NCI-H1417 treated with DMSO at 0.1 percent for 48 hours (cell line): Measurements from ENCODE around the gene S100Z.
A peak's percentile ranks its signal among the peaks of the same experiment; 100 is the strongest.
"Not testable (repeated sequence)": the region's sequence is repeated elsewhere in the genome, so short reads cannot be mapped to it uniquely, and the experiment has no call there.

Experiments used
- DNase-seq: peaks from one replicate; lab custom pipeline; 2025; lab: John Stamatoyannopoulos, UW

S100Z gene

DNA sequence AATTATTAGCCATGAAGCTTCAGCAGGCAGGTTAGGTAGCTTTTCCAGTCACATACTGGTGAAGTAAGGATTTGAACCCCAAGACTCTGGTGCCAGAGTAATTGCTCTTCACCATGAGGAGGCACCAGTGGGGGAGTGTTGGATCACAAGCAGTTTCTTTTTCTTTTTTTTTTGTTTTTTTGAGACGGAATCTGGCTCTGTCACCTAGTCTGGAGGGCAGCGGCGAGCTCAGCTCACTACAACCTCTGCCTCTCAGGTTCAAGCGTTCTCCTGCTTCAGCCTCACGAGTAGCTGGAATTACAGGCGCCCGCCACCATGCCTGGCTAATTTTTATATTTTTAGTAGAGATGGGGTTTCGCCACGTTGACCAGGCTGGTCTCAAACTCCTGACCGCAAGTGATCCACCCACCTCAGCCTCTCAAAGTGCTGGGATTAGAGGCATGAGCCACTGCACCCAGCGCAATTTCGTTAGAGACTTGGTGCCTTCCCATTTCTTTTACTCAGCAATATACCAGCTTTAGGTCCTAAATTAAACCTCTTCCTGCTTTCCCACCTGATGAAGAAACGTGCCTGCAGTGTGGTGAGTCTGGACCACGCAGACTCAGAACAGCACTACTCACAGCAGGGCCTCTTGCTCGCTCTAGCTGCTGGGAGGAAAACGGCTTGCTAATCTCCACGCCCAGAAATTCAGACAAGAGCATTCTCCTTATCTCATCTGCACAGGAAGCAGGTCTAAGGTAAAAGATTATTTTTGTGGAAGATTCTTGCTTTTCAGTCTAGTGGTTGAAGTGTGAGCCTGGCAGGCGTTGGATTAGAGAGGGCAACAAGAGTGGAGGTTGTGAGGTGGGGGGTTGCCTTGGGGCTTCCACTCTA lies at the start of gene S100Z:
Gene S100Z (plus strand): TSS at position 596 of the 873 bp plus-strand sequence. CDS start 25,346 bp downstream, outside the sequence.
- no peak for DNase-seq

DNA sequence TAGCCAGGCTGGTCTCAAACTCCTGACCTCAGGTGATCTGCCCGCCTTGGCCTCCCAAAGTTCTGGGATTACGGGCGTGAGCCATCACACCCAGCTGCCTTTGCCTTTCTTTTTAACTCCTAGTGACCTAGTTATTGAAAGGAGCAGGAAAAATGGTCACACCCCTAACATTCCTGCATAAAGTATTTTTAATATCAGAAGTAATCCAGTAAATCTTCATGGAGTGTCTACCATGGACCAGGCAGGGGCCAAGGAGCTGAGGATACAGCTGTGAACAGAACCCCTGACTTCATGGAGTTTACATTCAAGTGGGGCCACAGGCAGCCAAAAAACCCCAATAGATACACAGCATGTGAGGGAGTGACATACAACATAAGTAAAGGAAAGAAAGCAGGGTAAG lies 49.2 kb upstream of the S100Z start:
- no peak for DNase-seq

DNA sequence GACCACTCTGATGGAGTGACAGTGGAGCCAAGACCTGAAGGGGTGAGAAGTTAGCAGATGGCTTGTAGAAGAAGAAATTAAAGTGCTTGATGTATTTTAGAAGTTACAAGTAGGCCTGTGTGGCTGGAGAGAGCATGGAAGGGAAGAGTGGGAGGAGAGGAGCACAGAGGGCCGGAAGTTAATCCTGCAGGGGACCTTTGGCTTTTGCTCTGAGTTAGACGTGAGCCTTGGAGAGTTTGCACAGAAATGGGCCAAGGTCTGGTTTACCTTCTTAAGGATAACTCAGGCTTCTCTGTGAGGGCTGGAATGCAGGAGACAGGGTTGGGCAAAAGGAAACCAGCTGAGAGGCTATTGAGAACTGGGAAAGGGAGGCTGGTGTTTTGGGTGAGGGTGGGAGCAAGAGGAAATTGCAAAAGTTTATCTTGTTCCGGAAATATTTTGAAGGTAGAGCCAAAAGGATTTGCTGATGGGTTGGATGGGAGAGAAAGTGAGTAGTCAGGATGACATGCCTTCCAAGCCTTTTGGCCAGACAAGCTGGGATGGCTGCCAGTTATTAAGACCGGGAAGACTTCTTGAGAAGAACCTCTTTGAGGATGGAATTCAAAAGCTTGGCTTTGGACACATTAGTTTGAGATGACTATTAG lies 48.5 kb upstream of the S100Z start:
- no peak for DNase-seq

DNA sequence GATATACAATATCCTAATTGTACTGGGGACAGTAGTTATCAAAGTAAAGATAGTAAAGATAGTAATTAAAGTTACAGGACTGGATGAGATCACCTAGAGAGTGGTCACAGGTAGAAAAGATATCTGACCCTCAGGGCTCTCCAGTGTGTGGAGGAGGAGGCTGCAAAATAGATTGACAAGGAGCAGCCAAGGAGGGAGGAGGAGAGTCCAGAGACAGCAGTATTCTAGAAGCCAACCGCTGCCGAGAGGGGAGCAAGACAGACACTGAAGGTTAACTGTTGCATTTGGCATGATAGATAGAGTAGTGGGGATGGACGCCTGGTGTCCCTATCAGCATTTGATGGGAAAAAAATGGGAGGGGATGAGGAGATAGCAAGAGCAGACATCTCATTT lies 48.0 kb upstream of the S100Z start:
- no peak for DNase-seq

DNA sequence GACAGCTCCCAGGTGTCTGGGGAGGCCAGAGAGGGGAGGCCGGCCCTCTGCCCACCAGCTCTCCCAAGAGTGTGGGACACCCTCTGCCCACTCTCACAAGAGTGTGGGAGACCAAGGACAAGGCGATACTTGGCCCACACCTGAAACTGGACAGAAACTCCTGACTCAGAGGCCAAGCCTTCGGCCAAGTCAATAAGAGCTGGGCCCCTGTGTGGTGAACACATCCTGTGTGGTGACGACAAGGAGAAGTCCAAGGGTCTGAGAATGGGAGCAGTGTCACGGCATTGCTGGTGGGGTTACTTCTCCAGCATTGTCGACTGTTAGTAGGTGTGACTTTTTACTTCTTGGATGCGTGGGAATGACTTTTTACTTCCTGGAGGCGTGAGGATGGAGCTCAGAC lies 45.5 kb upstream of the S100Z start:
- no peak for DNase-seq

DNA sequence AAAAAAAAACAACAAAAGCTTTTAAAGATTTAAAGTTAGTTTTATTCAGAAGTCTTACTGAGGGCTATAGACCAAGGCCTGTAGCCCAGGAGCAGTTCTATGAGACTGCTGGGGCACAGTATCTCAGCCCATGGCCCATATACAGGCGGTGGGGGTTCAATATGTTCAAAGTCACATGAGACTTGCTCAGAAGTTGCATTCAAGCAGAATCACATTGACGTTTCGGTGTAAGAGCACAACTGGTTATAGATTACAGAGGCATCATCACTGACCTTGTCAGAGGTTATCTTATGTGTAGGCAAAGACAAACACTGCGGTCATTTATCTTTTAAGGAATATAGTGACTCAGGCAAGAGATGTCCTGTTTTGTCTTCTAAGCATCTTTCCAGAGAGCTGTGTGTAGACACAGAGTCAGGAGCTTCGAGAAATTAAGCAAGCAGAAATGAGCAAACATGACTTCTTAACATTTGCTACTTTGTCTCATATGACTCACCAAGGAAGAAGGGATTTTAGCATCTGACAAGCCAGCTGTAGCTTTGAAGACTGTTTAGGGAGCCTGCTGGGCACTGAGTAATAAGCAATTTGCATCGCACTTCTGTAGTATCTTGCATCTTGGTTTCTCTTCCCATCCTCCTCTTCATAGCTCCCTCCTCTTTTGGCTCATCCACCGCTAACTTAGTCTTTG lies 43.9 kb upstream of the S100Z start:
- DNase-seq: no peak

DNA sequence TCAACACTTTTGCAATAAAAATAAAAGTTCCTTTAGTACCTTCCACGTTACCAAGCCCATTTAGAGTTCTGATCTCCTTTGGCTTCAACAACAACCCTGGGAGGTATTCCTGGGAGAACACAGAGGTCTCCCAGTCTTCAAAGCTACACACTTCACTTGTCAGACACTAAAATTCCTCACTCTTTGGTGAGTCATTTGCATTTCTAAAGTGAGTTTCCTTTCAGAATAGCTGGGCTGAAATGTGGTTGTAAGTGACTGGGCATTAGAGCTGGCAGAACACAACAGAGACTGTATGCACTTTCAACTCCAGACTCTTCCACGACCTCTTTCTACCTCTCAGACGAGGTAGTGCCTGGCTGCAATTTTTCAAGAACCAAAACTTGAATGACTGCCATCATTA lies 42.5 kb upstream of the S100Z start:
- DNase-seq: no peak

DNA sequence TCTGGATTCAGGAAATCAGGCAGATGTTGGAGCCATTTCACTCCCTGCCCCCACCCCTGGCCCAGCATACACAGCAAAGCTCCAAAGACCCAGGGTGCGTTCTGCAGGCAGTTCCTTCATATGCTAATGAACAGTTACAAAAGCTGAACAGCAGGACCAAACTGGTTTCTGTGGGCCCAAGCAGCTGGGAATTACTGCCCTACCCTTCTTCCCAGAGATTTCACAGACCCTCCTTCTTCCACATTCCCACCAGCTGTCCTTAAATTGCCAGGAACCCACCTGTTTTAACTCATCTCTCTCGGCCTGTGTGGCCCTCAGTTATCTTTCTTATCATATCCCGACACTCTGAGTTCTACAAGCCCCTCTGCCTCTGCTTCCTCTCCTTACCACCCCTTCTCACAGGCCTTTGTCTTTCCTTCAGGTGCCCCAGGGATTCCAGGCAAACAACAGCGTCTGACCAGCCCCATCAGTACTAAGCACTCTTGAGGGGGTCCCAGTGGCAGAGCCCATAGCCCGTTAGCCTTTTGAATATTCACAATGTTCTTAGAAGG lies 41.6 kb upstream of the S100Z start:
- DNase-seq: no peak

DNA sequence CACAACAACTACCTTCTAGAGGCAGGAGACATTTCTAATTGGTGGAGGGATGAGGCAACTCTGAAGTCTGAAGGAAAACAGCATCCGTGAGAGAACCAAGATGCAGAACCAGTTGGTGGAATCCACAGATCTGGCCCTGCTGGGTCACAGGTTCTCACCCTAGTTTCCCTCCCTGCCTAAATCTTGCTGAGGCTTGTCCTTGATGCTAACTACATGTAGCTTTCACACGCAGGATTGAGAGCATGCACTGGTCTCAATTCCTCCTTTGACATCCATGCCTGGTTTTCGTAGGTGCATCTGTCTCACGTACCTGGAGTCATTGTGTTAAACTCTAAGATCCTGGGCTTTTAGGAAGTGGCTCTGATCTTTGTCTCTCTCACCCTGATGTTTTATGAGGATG lies 40.7 kb upstream of the S100Z start:
- no peak for DNase-seq

DNA sequence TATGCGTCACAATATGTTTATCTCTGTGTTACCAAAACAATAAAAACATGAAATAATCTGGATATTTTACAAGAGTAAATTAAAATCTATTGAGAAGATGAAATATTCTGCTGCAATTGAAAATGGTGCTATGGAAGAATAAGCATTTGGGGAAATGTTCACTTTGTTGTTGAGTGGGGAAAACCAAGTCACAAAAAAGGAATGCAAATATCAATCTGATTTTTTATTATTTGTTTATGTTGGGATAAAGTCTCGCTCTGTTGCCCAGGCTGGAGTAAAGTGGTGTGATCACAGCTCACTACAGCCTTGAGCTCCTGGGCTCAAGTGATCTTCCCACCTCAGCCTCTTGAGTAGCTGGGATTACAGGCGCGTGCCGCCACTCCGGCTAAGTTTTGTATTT lies 39.6 kb upstream of the S100Z start:
- DNase-seq: no peak

DNA sequence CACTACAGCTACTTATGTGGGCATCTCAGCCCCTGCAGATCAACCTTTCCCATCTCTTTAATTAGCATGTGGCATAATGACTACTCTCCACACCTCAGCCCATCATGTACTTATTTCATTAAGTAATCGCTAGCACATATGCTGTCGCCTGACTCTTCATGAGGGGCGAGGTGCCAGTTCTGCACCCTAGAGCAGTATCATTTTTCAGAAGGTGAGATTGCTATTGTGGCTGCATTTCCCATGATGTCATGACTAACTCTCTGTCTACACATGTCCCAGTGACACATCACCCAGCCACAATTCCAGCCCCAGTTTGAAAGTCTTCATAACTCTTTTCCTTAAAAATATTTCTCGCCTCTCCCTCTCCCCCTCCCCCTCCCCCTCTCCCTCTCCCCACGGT lies 38.6 kb upstream of the S100Z start:
- DNase-seq: no peak

DNA sequence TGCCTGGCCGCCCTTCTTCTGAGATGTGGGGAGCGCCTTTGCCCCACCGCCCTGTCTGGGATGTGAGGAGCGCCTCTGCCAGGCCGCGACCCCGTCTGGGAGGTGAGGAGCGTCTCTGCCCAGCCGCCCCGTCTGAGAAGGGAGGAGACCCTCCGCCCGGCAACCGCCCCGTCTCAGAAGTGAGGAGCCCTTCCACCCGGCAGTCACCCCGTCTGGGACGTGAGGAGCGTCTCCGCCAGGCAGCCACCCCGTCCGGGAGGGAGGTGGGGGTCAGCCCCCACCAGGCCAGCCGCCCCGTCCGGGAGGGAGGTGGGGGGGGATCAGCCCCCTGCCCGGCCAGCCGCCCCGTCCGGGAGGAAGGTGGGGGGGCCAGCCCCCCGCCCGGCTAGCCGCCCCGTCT lies 37.6 kb upstream of the S100Z start:
- DNase-seq: not testable (repeated sequence)

DNA sequence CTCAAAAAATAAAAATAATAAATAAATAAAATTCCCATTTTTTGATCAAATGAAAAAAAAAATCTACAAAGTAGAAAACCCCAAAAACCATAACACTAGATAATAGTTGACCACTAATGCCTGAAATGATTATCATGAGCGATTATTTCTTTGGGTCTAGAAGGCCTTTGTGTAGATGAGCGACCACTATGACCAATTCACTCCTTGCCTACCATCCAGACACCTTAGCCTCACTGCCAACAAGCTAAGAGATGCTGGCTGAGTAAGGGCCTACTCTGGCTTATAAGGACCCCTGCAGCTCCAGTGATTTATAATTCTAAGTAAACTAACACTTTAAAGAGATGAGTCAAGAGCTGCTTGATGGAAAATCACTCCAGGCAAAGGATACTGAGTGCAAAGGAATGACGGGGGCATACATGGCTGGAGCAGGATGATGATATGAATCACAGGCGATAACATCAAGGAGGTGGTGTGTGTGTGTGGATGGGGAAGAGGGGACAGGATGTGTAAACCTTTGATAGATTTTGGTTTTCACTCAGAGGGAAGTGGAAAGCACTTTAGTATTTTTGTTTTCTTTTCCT lies 35.7 kb upstream of the S100Z start:
- no peak for DNase-seq

DNA sequence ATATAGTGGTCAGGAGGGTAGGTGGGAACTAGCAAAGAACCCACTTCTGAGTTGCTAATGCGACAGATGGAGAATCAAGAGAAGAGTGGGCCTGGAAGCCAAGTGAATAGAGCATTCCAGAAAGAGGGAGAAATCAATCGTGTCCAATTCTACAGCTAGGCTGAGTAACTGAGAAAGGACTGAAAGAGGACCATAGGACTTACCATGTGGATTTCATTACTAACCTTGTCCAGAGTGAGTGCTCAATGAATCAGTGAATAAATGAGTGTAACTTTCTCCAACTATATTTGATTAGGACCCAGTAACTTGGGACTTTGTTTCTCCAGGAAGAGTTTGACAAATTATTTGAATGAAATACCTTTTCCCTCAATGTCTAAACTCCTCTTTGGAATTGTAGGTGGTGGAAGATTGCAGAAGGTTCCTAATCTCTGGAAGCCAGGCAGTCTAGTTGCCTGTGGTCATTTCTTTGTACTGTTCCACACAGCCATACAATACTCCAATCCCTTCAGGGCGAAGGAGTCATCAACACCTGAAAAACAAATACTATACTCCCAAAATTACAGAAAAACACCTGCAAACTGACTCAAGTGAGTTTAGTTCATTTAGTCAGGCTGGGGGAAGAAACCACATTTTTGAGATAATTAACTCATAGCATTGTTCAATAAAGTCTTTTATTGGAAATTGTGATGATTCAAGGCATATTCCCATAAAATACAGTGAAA lies 33.5 kb upstream of the S100Z start:
- no peak for DNase-seq

DNA sequence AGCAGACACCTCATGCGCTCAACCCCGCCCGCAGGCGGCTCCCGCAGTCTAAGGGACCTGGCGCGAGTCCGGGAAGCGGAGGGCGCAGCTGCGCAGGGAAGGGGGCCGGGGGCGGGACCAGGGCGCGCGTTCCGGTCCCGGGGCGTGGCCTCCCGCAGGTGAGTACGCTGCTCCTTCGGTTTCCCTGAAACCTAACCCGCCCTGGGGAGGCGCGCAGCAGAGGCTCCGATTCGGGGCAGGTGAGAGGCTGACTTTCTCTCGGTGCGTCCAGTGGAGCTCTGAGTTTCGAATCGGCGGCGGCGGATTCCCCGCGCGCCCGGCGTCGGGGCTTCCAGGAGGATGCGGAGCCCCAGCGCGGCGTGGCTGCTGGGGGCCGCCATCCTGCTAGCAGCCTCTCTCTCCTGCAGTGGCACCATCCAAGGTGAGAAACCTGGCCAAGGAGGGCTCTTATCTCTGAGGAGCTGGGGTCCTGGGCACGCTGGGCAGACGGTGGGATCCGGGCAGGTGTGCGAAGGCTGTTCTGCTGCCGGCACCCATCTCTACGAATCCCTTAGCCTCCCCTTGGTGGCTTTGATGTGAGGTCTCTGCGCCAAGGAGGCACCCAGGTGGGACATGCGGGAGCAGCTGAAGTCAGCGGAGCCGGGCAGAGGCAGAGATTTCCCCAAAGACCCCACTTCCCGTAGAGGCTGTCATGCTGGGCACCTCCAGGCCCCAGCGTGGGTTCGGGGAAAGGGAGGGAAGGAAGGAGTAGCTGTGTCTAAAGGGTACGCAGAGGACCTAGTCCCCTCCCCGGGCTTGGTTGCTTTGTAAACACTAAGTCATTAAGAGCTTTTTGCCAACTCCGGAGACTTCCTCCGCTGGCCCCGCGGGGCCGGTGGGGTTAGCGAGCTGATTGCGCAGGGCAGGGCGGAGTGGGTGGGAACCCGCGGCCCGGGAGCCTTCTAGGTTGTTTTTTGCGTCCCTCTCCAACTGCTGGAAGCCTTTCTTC lies 30.7 kb upstream of the S100Z start, which contains the start of gene F2RL1:
Gene F2RL1 (plus strand): TSS at position 187 of the 988 bp plus-strand sequence. CDS start 153 bp downstream, at position 340.
- peak; percentile 4 for DNase-seq

DNA sequence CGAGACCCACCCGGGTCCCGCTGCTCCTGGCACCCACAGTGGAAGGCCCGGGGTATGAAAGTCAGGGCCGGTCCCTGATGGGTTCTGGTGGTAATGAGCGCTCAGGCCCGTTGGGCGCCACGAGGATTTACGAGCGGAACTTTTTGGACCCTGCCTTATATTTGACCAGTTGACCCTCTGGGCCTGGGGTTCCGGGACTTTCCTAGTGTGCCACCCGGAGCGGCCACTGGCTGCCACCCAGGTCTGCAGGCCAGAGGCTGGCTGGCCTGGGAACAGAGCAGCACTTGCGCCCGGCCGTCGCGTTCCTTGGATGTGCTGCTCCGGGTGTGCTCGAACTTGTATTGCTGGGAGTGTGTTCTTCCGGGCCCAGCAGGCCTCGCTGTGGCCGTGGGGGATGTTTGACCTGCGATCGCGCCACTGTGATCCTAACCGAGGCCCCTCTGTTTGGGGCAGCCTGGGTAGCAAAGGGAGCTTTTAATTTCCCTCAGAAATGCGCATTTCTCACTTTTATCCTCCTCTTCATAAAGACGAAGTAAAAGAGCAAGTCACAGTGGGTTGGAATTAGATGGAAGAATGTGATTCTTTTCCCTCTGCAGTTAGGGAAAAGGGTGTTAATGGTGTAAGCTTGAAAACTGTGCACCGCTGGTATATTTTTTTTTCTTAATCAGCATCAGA lies 29.8 kb upstream of the S100Z start:
- DNase-seq: no peak

DNA sequence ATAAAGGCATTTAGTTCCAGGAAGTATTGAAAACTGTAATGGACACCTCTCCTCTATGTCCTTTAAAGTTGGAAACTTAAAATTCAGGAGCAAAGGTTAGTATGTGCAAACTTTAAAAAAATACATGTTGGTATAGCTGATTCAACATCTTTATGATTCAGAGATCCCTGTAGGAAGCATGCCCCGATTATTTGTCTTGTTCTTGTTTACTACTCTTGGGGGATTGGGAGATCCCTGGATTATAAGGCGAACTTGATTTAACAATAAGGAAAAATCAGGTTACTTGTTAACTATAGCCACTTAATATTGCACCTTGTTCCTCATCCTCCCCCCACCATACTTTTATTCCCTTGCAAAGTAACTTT lies 29.3 kb upstream of the S100Z start:
- no peak for DNase-seq

DNA sequence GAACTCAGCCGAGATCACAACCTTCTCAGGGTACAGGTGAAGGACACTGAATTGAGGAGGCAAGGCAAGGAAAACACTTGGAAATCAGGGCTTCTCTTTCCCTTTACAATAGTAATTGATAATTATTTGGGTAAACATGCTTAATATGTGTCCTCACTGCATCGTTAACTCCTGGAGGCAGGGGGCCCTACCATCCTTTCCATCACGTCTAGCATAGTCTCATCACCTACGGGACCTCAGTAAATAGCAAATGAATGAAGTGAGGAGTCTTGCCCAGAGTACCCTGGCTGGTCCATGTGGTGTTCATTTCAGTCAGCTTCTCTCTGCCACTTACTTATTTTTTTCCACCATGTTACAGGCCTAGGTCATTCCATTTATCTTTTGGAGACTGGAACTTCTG lies 28.7 kb upstream of the S100Z start:
- no peak for DNase-seq

DNA sequence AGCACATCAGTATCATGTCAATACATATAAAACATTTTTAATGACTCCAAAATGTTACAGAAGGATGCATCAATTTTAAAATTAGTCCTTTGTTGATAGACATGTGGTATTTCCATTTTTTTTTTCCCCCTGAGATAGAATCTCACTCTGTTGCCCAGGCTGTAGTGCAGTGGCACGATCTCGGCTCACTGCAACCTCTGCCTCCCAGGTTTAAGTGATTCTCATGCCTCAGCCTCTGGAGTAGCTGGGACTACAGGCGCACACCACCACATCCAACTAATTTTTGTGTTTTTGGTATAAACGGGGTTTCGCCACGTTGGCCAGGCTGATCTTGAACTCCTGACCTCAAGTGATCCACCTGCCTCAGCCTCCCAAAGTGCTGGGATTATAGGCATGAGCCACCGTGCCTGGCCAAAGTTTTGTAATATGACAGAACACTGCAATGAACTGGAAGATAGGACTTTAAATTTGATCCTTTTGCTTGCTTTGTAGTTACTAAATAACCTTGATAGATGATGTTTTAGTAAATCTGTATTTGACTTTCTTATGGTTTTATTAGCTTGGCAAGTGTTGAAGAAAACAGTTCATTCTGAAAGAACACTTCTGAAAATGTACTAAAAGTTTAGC lies 27.6 kb upstream of the S100Z start:
- not testable (repeated sequence) for DNase-seq
